Measurements from ENCODE around the gene SEMG1. TPM values are rescaled to one million over a fixed set of nuclear protein-coding genes. Genes with fewer than 3 reads are reported as not detected.

The SEMG1 gene
- not detected in 3 replicates for total RNA-seq

DNA sequence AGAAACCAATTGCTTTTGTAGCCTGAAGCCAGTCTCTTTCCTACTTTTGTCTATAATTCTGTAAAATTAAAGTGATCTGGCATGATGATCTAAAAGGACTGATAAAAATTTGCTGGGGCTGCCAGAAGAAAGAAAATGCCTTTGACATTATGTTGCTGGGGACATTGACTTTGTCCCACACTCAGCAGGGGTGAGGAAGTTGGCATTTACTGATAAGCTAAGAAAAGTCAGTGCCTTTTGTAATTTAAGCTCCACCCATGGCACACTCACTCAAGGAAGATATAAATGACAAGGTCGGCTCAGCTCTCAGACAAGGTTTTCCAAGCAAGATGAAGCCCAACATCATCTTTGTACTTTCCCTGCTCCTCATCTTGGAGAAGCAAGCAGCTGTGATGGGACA lies at the start of gene SEMG1:
Gene SEMG1 (plus strand): TSS at position 309 of the 400 bp plus-strand sequence. CDS start 21 bp downstream, at position 330.
- no peaks in the 10 kb centered on the region for H3K36me3 Mint-ChIP-seq
- no peak for TF ChIP-seq CTCF (IDR thresholded peaks at IDR 0.05; ENCODE audit: unreplicated experiment)
- H3K9me3 Mint-ChIP-seq: peaks cover 6% of the 10 kb centered on the region
- no peak within 1 kb of the TSS for H3K27ac Mint-ChIP-seq
- H3K4me1 Mint-ChIP-seq: no peaks in the 10 kb centered on the region
- DNase-seq (ENCODE audit: low spot score in 2 of 2, unreplicated experiment in 2 of 2): no peak
- H3K27me3 Mint-ChIP-seq (ENCODE audit: low read depth): peaks cover 54% of the 10 kb centered on the region
- H3K4me3 Mint-ChIP-seq: no peak within 1 kb of the TSS

DNA sequence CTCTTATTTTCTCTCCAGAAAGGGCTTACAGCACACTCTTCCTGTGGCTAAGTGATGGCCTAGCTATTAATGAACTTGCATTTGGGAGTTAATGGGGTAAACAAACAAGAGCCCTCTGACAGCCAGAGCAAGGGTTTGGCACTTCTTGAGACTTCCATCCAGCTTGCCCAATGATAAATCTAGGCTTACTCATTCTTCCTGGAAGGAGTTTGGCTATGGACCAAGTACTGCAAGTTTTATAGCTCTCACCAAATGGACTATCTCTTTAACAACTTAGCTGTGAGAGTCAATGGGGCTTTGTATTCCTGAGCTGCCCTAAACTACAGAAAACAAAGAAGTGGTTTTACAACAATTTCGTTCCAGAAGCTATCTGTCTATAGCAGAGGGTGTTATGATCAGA lies 48.9 kb upstream of the SEMG1 start:
- no peaks in the 10 kb centered on the region for H3K36me3 Mint-ChIP-seq
- H3K27ac Mint-ChIP-seq: no peak overlapping the region
- H3K4me1 Mint-ChIP-seq: no peaks in the 10 kb centered on the region
- H3K9me3 Mint-ChIP-seq: peaks cover 38% of the 10 kb centered on the region
- H3K27me3 Mint-ChIP-seq (ENCODE audit: low read depth): peaks cover 31% of the 10 kb centered on the region
- DNase-seq (ENCODE audit: low spot score in 2 of 2, unreplicated experiment in 2 of 2): no peak
- H3K4me3 Mint-ChIP-seq: no peak overlapping the region
- no peak for TF ChIP-seq CTCF (IDR thresholded peaks at IDR 0.05; ENCODE audit: unreplicated experiment)

GRCh38 chr20:45163083-45163803 lies 43.6 kb upstream of the SEMG1 start:
- Mint-ChIP-seq H3K27ac (no peak overlapping the region), H3K9me3 (peaks cover 70% of the 10 kb centered on the region), H3K4me3 (no peak overlapping the region), H3K4me1 (no peaks in the 10 kb centered on the region), H3K36me3 (no peaks in the 10 kb centered on the region), H3K27me3 (ENCODE audit: low read depth) (peaks cover 11% of the 10 kb centered on the region)
- TF ChIP-seq CTCF (IDR thresholded peaks at IDR 0.05; ENCODE audit: unreplicated experiment): no peak
- no peak for DNase-seq (ENCODE audit: low spot score in 2 of 2, unreplicated experiment in 2 of 2)

GRCh38 chr20:45164906-45165305 lies 41.9 kb upstream of the SEMG1 start:
- Mint-ChIP-seq H3K27me3 (ENCODE audit: low read depth) (peaks cover 6% of the 10 kb centered on the region), H3K36me3 (no peaks in the 10 kb centered on the region), H3K4me1 (no peaks in the 10 kb centered on the region), H3K27ac (no peak overlapping the region), H3K9me3 (peaks cover 73% of the 10 kb centered on the region), H3K4me3 (no peak overlapping the region)
- TF ChIP-seq CTCF (IDR thresholded peaks at IDR 0.05; ENCODE audit: unreplicated experiment): no peak
- DNase-seq (ENCODE audit: low spot score in 2 of 2, unreplicated experiment in 2 of 2): no peak

DNA sequence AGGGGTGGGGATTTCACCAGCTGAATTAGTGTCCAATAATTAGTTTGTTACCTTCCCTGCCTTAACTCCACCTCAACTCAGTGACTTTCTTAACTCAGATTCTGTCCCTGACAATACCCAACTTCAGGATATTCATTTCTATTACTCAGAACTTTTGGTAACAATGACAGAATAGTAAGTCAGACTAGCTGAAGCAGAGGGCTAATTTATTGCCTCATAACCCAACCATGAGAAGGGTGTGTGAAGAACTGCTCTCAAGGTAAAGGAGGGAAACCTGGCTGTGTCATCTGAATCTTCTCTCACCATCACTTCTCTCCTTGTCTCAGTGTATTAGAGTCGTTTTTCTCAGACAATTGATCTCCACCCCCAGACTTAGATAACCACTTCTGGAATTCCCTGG lies 33.3 kb upstream of the SEMG1 start:
- no peak overlapping the region for H3K27ac Mint-ChIP-seq
- H3K4me1 Mint-ChIP-seq: no peaks in the 10 kb centered on the region
- H3K27me3 Mint-ChIP-seq (ENCODE audit: low read depth): peaks cover 31% of the 10 kb centered on the region
- TF ChIP-seq CTCF (IDR thresholded peaks at IDR 0.05; ENCODE audit: unreplicated experiment): no peak
- H3K36me3 Mint-ChIP-seq: no peaks in the 10 kb centered on the region
- no peak for DNase-seq (ENCODE audit: low spot score in 2 of 2, unreplicated experiment in 2 of 2)
- H3K9me3 Mint-ChIP-seq: peaks cover 22% of the 10 kb centered on the region
- no peak overlapping the region for H3K4me3 Mint-ChIP-seq
